SU-DHL-6 (cell line): Measurements from ENCODE around the gene RAD51AP1.

Experiments
- EZH2phosphoT487 ChIP-seq: fragments of 200-600 bp; sonication (generic), shearing (Covaris generic); conservative IDR thresholded peaks from 2 replicates; pipeline ENCODE4 v1.6.1; 2018; ENCODE audit warnings: mild to moderate bottlenecking, antibody characterized with exemption, low read length, moderate library complexity, mixed read lengths
- TF ChIP-seq, protein P1 (sequence below): fragments of 200-600 bp; sonication (generic); IDR thresholded peaks from one replicate; pipeline ENCODE4 v1.5.1; 2017; ENCODE audit warnings: antibody characterized with exemption, mild to moderate bottlenecking, low read length, moderate library complexity; ENCODE audit not compliant: insufficient read depth, poor library complexity, severe bottlenecking

DNA sequence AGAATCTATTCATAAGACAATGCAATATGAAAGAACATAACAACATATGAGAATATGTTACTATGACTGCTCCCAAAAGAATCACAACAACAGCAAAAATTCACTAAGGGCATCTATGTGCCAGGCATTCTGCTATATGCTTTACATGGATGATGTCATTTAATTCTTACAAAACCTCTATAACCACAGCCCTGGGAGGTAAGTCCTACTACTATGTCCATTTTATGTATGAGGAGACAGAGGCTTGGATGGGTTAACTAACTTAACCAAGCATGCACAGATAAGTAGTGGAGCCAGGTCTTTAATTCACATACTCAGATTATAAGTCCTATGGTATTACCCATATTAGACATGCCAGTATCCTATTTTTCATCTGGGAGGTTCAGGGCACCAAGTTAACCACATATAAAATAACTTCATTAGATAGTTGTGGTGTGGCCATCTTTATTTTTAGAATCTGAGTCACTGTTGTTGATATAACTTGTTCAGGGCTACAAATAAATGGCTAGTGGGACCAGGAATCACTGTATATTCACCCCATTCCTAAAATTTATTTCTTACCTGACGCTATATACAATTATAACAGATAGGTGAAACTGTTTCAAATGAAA is 33.2 kb upstream of the RAD51AP1 start:
- TF ChIP-seq, protein P1, sequence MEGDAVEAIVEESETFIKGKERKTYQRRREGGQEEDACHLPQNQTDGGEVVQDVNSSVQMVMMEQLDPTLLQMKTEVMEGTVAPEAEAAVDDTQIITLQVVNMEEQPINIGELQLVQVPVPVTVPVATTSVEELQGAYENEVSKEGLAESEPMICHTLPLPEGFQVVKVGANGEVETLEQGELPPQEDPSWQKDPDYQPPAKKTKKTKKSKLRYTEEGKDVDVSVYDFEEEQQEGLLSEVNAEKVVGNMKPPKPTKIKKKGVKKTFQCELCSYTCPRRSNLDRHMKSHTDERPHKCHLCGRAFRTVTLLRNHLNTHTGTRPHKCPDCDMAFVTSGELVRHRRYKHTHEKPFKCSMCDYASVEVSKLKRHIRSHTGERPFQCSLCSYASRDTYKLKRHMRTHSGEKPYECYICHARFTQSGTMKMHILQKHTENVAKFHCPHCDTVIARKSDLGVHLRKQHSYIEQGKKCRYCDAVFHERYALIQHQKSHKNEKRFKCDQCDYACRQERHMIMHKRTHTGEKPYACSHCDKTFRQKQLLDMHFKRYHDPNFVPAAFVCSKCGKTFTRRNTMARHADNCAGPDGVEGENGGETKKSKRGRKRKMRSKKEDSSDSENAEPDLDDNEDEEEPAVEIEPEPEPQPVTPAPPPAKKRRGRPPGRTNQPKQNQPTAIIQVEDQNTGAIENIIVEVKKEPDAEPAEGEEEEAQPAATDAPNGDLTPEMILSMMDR = no peak
- TF ChIP-seq EZH2phosphoT487 = no peak
